ENCODE data around the gene SFRP5. TPM values are rescaled to one million over a fixed set of nuclear protein-coding genes. Genes with fewer than 3 reads are reported as not detected.

SFRP5 gene
- total RNA-seq, 1 donor from 2014 or later: 1.6 TPM

DNA sequence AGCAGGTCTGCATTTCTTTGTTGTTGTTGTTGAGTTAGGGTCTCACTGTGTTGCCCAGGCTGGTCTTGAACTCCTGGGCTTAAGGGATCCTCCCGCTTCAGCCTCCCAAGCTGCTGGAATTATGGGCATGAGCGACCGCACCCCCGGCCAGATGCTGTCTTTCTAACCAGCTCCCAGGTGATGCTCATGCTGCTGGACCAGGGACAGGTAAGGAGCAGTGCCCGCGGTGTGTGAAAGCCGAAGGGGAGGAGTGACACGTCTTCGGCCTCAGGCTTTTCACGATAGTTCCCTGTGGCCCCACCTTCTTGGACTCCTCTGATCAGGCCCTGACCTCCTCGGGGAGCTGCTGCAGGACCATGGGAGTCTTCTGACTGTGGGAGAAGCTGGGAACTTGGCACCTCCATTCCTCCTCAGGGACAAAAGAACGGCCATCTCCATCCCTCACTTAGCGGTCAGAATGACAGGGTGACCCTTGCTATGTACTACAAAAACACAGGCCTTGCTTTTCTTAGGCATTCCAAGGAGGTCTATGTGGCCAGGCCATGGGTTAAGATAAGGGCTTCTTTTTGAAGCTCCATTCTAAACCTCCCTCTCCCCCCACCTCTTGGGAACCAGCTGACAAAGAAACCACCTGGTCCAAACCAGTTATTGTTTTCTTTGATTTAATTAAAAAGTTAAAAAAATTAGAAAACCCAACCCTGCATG, 5.5 kb downstream of the SFRP5 start:
- peaks cover 22 to 33% (median 24%) of the 10 kb centered on the region in 3 donors for H3K27me3 ChIP-seq (ENCODE audit: control insufficient read depth in 3 of 3, insufficient read depth in 3 of 3, low read length in 3 of 3)
- peaks cover 7 to 15% (median 14%) of the 10 kb centered on the region in 3 donors for H3K4me1 ChIP-seq (ENCODE audit: control insufficient read depth in 3 of 3, insufficient read depth in 3 of 3, low read length in 3 of 3)
- no peak overlapping the region for H3K4me3 ChIP-seq (ENCODE audit: low read length in 3 of 3)
- H3K9me3 ChIP-seq (ENCODE audit: control insufficient read depth in 3 of 3, low read length in 3 of 3): no peaks in the 10 kb centered on the region
- no peak overlapping the region for H3K27ac ChIP-seq (ENCODE audit: low read depth, low read length)
- no peak overlapping the region for H3K9ac ChIP-seq (ENCODE audit: low read depth in 1 of 3, low read length in 3 of 3)
- peaks cover 0 to 6% (median 2%) of the 10 kb centered on the region in 3 donors for H3K36me3 ChIP-seq (ENCODE audit: control insufficient read depth in 3 of 3, insufficient read depth in 3 of 3, low read length in 3 of 3)

DNA sequence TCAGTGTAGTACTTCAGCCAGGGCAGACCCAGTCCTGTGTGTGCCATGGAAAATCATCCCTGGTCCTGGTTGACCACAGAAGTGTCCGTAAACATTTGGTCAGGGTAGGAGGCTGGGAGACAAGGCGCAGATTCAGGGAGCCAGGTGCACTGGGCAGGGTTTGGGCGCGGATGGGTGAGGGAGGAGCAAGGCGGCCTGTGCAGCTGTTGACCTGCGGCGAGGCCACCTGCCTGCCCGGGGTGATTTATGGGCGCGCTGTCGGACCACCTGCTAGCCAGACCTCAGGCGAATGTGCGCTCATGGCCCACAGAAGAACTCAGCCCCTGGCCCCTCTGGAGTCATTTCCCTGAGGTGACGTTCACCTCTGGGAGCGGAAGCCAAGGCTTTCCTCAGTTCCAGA, 6.6 kb downstream of the SFRP5 start:
- H3K9ac ChIP-seq (ENCODE audit: low read depth in 1 of 3, low read length in 3 of 3): no peak overlapping the region
- peaks cover 2 to 8% (median 3%) of the 10 kb centered on the region in 3 donors for H3K36me3 ChIP-seq (ENCODE audit: control insufficient read depth in 3 of 3, insufficient read depth in 3 of 3, low read length in 3 of 3)
- H3K4me3 ChIP-seq (ENCODE audit: low read length in 3 of 3): no peak overlapping the region
- peaks cover 12 to 22% (median 13%) of the 10 kb centered on the region in 3 donors for H3K27me3 ChIP-seq (ENCODE audit: control insufficient read depth in 3 of 3, insufficient read depth in 3 of 3, low read length in 3 of 3)
- peaks cover 6 to 12% (median 9%) of the 10 kb centered on the region in 3 donors for H3K4me1 ChIP-seq (ENCODE audit: control insufficient read depth in 3 of 3, insufficient read depth in 3 of 3, low read length in 3 of 3)
- H3K27ac ChIP-seq (ENCODE audit: low read depth, low read length): no peak overlapping the region
- no peaks in the 10 kb centered on the region for H3K9me3 ChIP-seq (ENCODE audit: control insufficient read depth in 3 of 3, low read length in 3 of 3)

GRCh38 chr10:97764519-97764931, 7.3 kb downstream of the SFRP5 start:
- no peak overlapping the region for H3K4me3 ChIP-seq (ENCODE audit: low read length in 3 of 3)
- H3K27ac ChIP-seq (ENCODE audit: low read depth, low read length): no peak overlapping the region
- H3K4me1 ChIP-seq (ENCODE audit: control insufficient read depth in 3 of 3, insufficient read depth in 3 of 3, low read length in 3 of 3): peaks cover 6 to 12% (median 9%) of the 10 kb centered on the region in 3 donors
- H3K9ac ChIP-seq (ENCODE audit: low read depth in 1 of 3, low read length in 3 of 3): no peak overlapping the region
- H3K36me3 ChIP-seq (ENCODE audit: control insufficient read depth in 3 of 3, insufficient read depth in 3 of 3, low read length in 3 of 3): peaks cover 7 to 14% (median 10%) of the 10 kb centered on the region in 3 donors
- no peaks in the 10 kb centered on the region for H3K9me3 ChIP-seq (ENCODE audit: control insufficient read depth in 3 of 3, low read length in 3 of 3)
- H3K27me3 ChIP-seq (ENCODE audit: control insufficient read depth in 3 of 3, insufficient read depth in 3 of 3, low read length in 3 of 3): peaks cover 7 to 16% (median 7%) of the 10 kb centered on the region in 3 donors

- Histone ChIP-seq H3K36me3 (ENCODE audit: control insufficient read depth in 3 of 3, insufficient read depth in 3 of 3, low read length in 3 of 3) (peaks cover 11 to 18% (median 15%) of the 10 kb centered on the region in 3 donors), H3K4me1 (ENCODE audit: control insufficient read depth in 3 of 3, insufficient read depth in 3 of 3, low read length in 3 of 3) (peaks cover 6 to 12% (median 9%) of the 10 kb centered on the region in 3 donors), H3K27ac (ENCODE audit: low read depth, low read length) (no peak overlapping the region), H3K9ac (ENCODE audit: low read depth in 1 of 3, low read length in 3 of 3) (no peak overlapping the region), H3K9me3 (ENCODE audit: control insufficient read depth in 3 of 3, low read length in 3 of 3) (no peaks in the 10 kb centered on the region), H3K4me3 (ENCODE audit: low read length in 3 of 3) (no peak overlapping the region), H3K27me3 (ENCODE audit: control insufficient read depth in 3 of 3, insufficient read depth in 3 of 3, low read length in 3 of 3) (peaks cover under 1 to 10% (median 2%) of the 10 kb centered on the region in 3 donors)
Observed at GRCh38 chr10:97763947-97764346, 7.9 kb downstream of the SFRP5 start.

DNA sequence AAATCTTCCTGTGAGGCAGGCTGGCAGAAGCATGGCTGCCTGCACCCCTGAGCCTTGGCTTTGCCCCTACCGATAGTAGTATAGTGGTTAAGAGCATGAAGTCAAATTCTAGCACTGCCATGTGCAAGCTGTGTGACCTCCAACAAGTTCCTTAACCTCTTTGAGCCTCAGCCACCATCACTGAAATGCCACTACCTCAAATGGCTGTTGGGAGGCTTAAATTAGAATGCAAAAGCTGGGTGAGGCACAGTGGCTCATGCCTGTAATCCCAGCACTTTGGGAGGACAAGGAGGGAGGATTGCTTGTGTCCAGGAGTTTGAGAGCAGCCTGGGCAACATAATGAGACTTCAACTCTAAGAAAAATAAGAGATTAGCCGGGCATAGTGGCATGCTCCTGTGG, 8.4 kb downstream of the SFRP5 start:
- Histone ChIP-seq H3K27ac (ENCODE audit: low read depth, low read length) (no peak overlapping the region), H3K4me3 (ENCODE audit: low read length in 3 of 3) (no peak overlapping the region), H3K9me3 (ENCODE audit: control insufficient read depth in 3 of 3, low read length in 3 of 3) (no peaks in the 10 kb centered on the region), H3K27me3 (ENCODE audit: control insufficient read depth in 3 of 3, insufficient read depth in 3 of 3, low read length in 3 of 3) (peaks cover 0 to 5% (median 0%) of the 10 kb centered on the region in 3 donors), H3K36me3 (ENCODE audit: control insufficient read depth in 3 of 3, insufficient read depth in 3 of 3, low read length in 3 of 3) (peaks cover 11 to 19% (median 15%) of the 10 kb centered on the region in 3 donors), H3K4me1 (ENCODE audit: control insufficient read depth in 3 of 3, insufficient read depth in 3 of 3, low read length in 3 of 3) (peaks cover 6 to 12% (median 9%) of the 10 kb centered on the region in 3 donors), H3K9ac (ENCODE audit: low read depth in 1 of 3, low read length in 3 of 3) (no peak overlapping the region)

DNA sequence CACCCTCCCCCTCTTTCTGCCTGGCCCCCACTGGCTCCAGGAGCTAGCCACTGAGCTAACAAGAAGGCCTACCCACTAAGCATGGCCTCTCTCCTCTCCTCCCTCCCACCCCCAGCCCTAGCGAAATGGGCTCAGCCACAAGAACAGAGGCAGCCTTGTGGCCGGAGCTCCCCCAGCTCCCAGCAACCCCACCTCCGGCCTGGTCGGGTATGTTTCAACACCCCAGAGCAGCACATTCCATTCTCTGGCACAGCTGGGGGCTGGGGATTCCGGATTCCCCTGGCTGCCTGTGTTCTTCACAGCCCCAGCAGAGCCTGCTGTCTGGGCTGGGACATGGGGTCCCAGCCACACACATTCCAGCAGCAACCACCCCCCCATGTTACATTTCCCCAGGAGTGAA, 9.0 kb downstream of the SFRP5 start:
- Histone ChIP-seq H3K9ac (ENCODE audit: low read depth in 1 of 3, low read length in 3 of 3) (no peak overlapping the region), H3K27me3 (ENCODE audit: control insufficient read depth in 3 of 3, insufficient read depth in 3 of 3, low read length in 3 of 3) (peaks cover 0 to 3% (median 0%) of the 10 kb centered on the region in 3 donors), H3K4me3 (ENCODE audit: low read length in 3 of 3) (no peak overlapping the region), H3K9me3 (ENCODE audit: control insufficient read depth in 3 of 3, low read length in 3 of 3) (no peaks in the 10 kb centered on the region), H3K36me3 (ENCODE audit: control insufficient read depth in 3 of 3, insufficient read depth in 3 of 3, low read length in 3 of 3) (peaks cover 11 to 19% (median 15%) of the 10 kb centered on the region in 3 donors), H3K4me1 (ENCODE audit: control insufficient read depth in 3 of 3, insufficient read depth in 3 of 3, low read length in 3 of 3) (peaks cover 6 to 12% (median 9%) of the 10 kb centered on the region in 3 donors), H3K27ac (ENCODE audit: low read depth, low read length) (no peak overlapping the region)

DNA sequence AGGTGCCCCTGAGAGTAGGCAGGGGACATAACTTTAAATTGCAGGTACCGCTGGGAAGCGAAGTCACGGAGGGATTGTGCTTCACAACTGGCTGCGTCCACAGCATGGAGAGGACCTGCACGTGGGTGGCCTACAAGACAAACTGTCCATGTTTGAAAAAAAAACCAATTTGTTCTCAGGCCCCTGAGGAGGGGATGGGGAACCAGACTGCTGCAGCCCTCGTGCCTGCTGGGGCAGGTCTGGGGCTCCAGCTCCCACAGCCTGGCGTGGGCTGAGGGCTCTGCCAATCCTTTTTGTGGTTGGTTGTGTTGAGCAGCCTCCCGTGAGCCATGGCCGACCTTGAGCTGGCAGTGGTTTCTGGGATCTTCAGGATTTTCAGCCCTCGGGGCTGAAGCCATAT, 9.7 kb downstream of the SFRP5 start:
- Histone ChIP-seq H3K36me3 (ENCODE audit: control insufficient read depth in 3 of 3, insufficient read depth in 3 of 3, low read length in 3 of 3) (peaks cover 16 to 26% (median 22%) of the 10 kb centered on the region in 3 donors), H3K9me3 (ENCODE audit: control insufficient read depth in 3 of 3, low read length in 3 of 3) (no peaks in the 10 kb centered on the region), H3K4me3 (ENCODE audit: low read length in 3 of 3) (no peak overlapping the region), H3K4me1 (ENCODE audit: control insufficient read depth in 3 of 3, insufficient read depth in 3 of 3, low read length in 3 of 3) (peaks cover 6 to 12% (median 9%) of the 10 kb centered on the region in 3 donors), H3K9ac (ENCODE audit: low read depth in 1 of 3, low read length in 3 of 3) (no peak overlapping the region), H3K27me3 (ENCODE audit: control insufficient read depth in 3 of 3, insufficient read depth in 3 of 3, low read length in 3 of 3) (peaks cover 0 to 3% (median 0%) of the 10 kb centered on the region in 3 donors), H3K27ac (ENCODE audit: low read depth, low read length) (no peak overlapping the region)

GRCh38 chr10:97761331-97761865, 10.4 kb downstream of the SFRP5 start:
- no peaks in the 10 kb centered on the region for H3K9me3 ChIP-seq (ENCODE audit: control insufficient read depth in 3 of 3, low read length in 3 of 3)
- no peak overlapping the region for H3K4me3 ChIP-seq (ENCODE audit: low read length in 3 of 3)
- peaks cover 23 to 32% (median 26%) of the 10 kb centered on the region in 3 donors for H3K36me3 ChIP-seq (ENCODE audit: control insufficient read depth in 3 of 3, insufficient read depth in 3 of 3, low read length in 3 of 3)
- no peak overlapping the region for H3K9ac ChIP-seq (ENCODE audit: low read depth in 1 of 3, low read length in 3 of 3)
- H3K27me3 ChIP-seq (ENCODE audit: control insufficient read depth in 3 of 3, insufficient read depth in 3 of 3, low read length in 3 of 3): peaks cover 0 to 3% (median 0%) of the 10 kb centered on the region in 3 donors
- H3K27ac ChIP-seq (ENCODE audit: low read depth, low read length): no peak overlapping the region
- H3K4me1 ChIP-seq (ENCODE audit: control insufficient read depth in 3 of 3, insufficient read depth in 3 of 3, low read length in 3 of 3): peaks cover 6 to 12% (median 9%) of the 10 kb centered on the region in 3 donors

- peaks cover 0 to 3% (median 0%) of the 10 kb centered on the region in 3 donors for H3K27me3 ChIP-seq (ENCODE audit: control insufficient read depth in 3 of 3, insufficient read depth in 3 of 3, low read length in 3 of 3)
- H3K4me3 ChIP-seq (ENCODE audit: low read length in 3 of 3): no peak overlapping the region
- no peak overlapping the region for H3K9ac ChIP-seq (ENCODE audit: low read depth in 1 of 3, low read length in 3 of 3)
- H3K9me3 ChIP-seq (ENCODE audit: control insufficient read depth in 3 of 3, low read length in 3 of 3): no peaks in the 10 kb centered on the region
- peaks cover 30 to 40% (median 34%) of the 10 kb centered on the region in 3 donors for H3K36me3 ChIP-seq (ENCODE audit: control insufficient read depth in 3 of 3, insufficient read depth in 3 of 3, low read length in 3 of 3)
- H3K27ac ChIP-seq (ENCODE audit: low read depth, low read length): no peak overlapping the region
- H3K4me1 ChIP-seq (ENCODE audit: control insufficient read depth in 3 of 3, insufficient read depth in 3 of 3, low read length in 3 of 3): peaks cover 6 to 12% (median 9%) of the 10 kb centered on the region in 3 donors
Observed at GRCh38 chr10:97760461-97761257, 11.1 kb downstream of the SFRP5 start.
